Upper lobe of left lung (tissue), 6 donors: Measurements from ENCODE around the gene NFATC3. TPM values are rescaled to one million over a fixed set of nuclear protein-coding genes. Genes with fewer than 3 reads are reported as not detected.

Experiments used
- ATAC-seq, 2 donors: fragments of 200-7000 bp; cut with Tn5 transposase; one replicate each; pipeline ENCODE4 v1.9.1; 2022; ENCODE audit warnings: mild to moderate bottlenecking in 2 of 2, moderate library complexity in 2 of 2; ENCODE audit not compliant: low FRiP score in 2 of 2
- DNase-seq, 2 donors: peaks; one replicate each; pipeline ENCODE4 v3.0.0-alpha.2; 2019 to 2020
- H3K27ac ChIP-seq, 4 donors: fragments of 200-600 bp; sonication (generic); one replicate each; pipeline ENCODE4 v1.5.1; 2016 to 2019
- H3K27me3 ChIP-seq, 4 donors: fragments of 200-600 bp; sonication (generic); one replicate each; pipeline ENCODE4 v1.5.1; 2017 to 2019
- H3K36me3 ChIP-seq, 4 donors: fragments of 200-600 bp; sonication (generic); one replicate each; pipeline ENCODE4 v1.5.1; 2016 to 2019
- H3K4me1 ChIP-seq, 4 donors: fragments of 200-600 bp; sonication (generic); one replicate each; pipeline ENCODE4 v1.5.1; 2018 to 2019
- H3K4me3 ChIP-seq, 4 donors: fragments of 200-600 bp; sonication (generic); one replicate each; pipeline ENCODE4 v1.5.1; 2017 to 2019; ENCODE audit warnings: mild to moderate bottlenecking in 2 of 4, moderate library complexity in 1 of 4
- H3K9me3 ChIP-seq, 4 donors: fragments of 200-600 bp; sonication (generic); one replicate each; pipeline ENCODE4 v1.5.1; 2018 to 2019
- EP300 ChIP-seq, 4 donors: sonication (generic); formaldehyde crosslinking; IDR thresholded peaks; one replicate each; pipeline ENCODE4 v1.5.1; 2017; ENCODE audit warnings: antibody characterized with exemption in 4 of 4, control low read depth in 2 of 4
- POLR2A ChIP-seq, 4 donors: fragments of 450-650 bp; IDR thresholded peaks; one replicate each; pipeline ENCODE4 v1.5.1; 2016 to 2017; ENCODE audit warnings: antibody characterized with exemption in 4 of 4, mild to moderate bottlenecking in 2 of 4
- POLR2AphosphoS5 ChIP-seq, 2 donors: sonication (generic); formaldehyde crosslinking; IDR thresholded peaks; one replicate each; pipeline ENCODE4 v1.5.1; 2017; ENCODE audit warnings: antibody characterized with exemption in 2 of 2
- WGBS, 2 donors: methylation state at CpG; one replicate each; pipeline ENCODE4 v1.1.5; 2017 to 2018; 5-methylcytosine and 5-hydroxymethylcytosine counted together
- total RNA-seq, 6 donors: library from RNA; depleted of rRNA in 4 of 6; stranded (reverse); fragments of >200 nt in 4 of 6; gene quantifications; one replicate each; pipeline versions ENCODE4 v1.1.0 to v1.2.1, GENCODE V29; 2016 to 2021
- TF ChIP-seq, protein P1 (sequence below), 6 experiments: fragments of 450-650 bp in 4 of 6; fragments of 200-600 bp in 2 of 6; sonication (generic) in 2 of 6; IDR thresholded peaks; one replicate each; pipeline ENCODE4 v1.5.1; 2016 to 2019; ENCODE audit warnings: antibody characterized with exemption in 6 of 6
- donor health status: DM: no; HTN: no; CAD: no; lungs with moderate emphysema.
- donor health status: DM: no; HTN: yes; CAD: no; lungs with severe emphysema.

The NFATC3 gene
- total RNA-seq, 6 donors from 2014 or later, result 49.1 to 95.3 (median 68.0) TPM

DNA sequence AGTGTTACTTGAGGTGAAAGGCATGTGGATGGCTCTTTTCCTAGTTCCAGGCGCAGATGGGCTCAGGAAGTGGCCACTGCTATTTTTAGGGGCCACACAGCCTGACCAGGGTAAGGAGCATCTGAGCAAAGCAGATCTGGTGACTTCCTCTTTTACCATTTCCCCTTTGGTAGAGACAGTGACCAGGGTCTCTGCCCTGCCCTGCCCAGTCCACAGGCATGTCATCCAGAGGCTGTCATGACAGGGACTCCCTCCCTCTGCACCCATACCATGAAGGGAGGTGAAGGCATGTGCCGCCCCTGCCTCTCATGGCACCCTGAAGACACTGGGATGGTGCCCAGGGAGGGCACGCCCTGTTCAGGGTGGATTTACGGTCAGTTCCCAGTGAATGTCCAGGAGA, 162.2 kb downstream of the NFATC3 start:
- no peak for DNase-seq
- 77 to 91% methylated on average over 3 to 4 of the region's 4 CpGs for WGBS, 2 donors
- peak; percentile 27 to 55 for ATAC-seq

DNA sequence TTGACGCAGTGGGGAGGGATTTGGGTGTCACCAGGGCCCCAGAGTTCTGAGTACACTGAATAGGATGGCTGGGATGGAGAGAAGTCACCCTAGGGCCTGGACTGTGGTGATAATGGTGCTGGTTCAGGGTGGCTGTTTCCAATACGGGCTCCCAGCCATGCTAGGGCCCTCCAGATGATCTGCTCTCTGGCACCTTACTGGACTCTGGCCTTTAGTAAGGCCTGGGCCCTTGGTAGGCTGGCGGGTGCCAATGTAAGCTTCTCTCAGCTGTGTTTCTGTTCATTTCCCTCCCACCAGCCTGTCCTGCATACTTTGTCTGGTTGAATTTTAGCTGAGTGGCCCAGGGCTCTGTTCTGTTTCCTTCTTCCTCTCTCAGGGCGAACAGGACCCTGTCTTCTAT, 162.8 kb downstream of the NFATC3 start:
- TF ChIP-seq, protein P1, sequence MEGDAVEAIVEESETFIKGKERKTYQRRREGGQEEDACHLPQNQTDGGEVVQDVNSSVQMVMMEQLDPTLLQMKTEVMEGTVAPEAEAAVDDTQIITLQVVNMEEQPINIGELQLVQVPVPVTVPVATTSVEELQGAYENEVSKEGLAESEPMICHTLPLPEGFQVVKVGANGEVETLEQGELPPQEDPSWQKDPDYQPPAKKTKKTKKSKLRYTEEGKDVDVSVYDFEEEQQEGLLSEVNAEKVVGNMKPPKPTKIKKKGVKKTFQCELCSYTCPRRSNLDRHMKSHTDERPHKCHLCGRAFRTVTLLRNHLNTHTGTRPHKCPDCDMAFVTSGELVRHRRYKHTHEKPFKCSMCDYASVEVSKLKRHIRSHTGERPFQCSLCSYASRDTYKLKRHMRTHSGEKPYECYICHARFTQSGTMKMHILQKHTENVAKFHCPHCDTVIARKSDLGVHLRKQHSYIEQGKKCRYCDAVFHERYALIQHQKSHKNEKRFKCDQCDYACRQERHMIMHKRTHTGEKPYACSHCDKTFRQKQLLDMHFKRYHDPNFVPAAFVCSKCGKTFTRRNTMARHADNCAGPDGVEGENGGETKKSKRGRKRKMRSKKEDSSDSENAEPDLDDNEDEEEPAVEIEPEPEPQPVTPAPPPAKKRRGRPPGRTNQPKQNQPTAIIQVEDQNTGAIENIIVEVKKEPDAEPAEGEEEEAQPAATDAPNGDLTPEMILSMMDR (IDR thresholded peaks at IDR 0.05), result no peak
- TF ChIP-seq POLR2AphosphoS5 (IDR thresholded peaks at IDR 0.05) (no peak), EP300 (IDR thresholded peaks at IDR 0.05) (no peak), POLR2A (IDR thresholded peaks at IDR 0.05) (no peak)
- Histone ChIP-seq H3K27me3 (no peaks in the 10 kb centered on the region), H3K4me3 (peak overlapping the region in 2 of 4 donors; percentile 2 to 11), H3K4me1 (peaks cover 15 to 37% (median 24%) of the 10 kb centered on the region in 4 donors), H3K36me3 (peaks cover 1 to 37% (median 15%) of the 10 kb centered on the region in 4 donors), H3K9me3 (no peaks in the 10 kb centered on the region), H3K27ac (peak overlapping the region in 2 of 4 donors; percentile 44 to 88)
- WGBS, 2 donors, result 87 to 93% methylated on average over 4 of the region's 4 CpGs
- DNase-seq, result no peak
- no peak for ATAC-seq

More for the DNA sequence above, 162.2 kb downstream of the NFATC3 start:
- TF ChIP-seq, protein P1 (IDR thresholded peaks at IDR 0.05), result no peak
- TF ChIP-seq POLR2A (IDR thresholded peaks at IDR 0.05) (peak in 1 of 4 donors; percentile 31), EP300 (IDR thresholded peaks at IDR 0.05) (no peak), POLR2AphosphoS5 (IDR thresholded peaks at IDR 0.05) (peak in 1 of 2 donors; percentile 28)
- Histone ChIP-seq H3K27me3 (no peaks in the 10 kb centered on the region), H3K27ac (peak overlapping the region in 2 of 4 donors; percentile 44 to 88), H3K9me3 (no peaks in the 10 kb centered on the region), H3K36me3 (peaks cover 0 to 31% (median 13%) of the 10 kb centered on the region in 4 donors), H3K4me1 (peaks cover 15 to 37% (median 24%) of the 10 kb centered on the region in 4 donors), H3K4me3 (peak overlapping the region in 2 of 4 donors; percentile 2 to 11)

DNA sequence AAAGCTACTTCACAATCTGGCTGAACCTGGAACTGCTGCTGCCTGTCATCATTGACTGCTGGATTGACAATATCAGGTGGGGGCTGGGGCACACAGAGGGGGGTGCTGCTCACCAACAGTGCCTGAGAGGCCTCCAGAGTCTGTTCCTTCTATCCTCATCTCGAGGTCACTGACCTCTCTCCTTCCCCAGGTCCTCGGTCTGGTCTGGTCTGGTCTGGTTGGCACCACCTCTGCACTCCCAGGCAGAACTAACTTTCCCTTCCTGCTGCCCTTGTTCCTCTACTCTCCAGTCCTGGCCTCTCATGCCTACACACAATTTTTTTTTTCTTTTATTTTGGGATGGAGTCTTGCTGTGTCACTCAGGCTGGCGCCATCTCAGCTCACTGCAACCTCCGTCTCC, 164.2 kb downstream of the NFATC3 start:
- peaks cover 12 to 33% (median 21%) of the 10 kb centered on the region in 4 donors for H3K4me1 ChIP-seq
- H3K4me3 ChIP-seq, result no peak overlapping the region
- H3K27ac ChIP-seq, result peak overlapping the region in 1 of 4 donors; percentile 21
- peaks cover 3 to 51% (median 20%) of the 10 kb centered on the region in 4 donors for H3K36me3 ChIP-seq
- WGBS, 2 donors, result 85 to 93% methylated on average over 4 of the region's 4 CpGs
- TF ChIP-seq, protein P1 (IDR thresholded peaks at IDR 0.05), result no peak
- TF ChIP-seq EP300 (IDR thresholded peaks at IDR 0.05) (no peak), POLR2AphosphoS5 (IDR thresholded peaks at IDR 0.05) (no peak), POLR2A (IDR thresholded peaks at IDR 0.05) (no peak)
- H3K9me3 ChIP-seq, result no peaks in the 10 kb centered on the region
- DNase-seq, result no peak
- no peak for ATAC-seq
- H3K27me3 ChIP-seq, result no peaks in the 10 kb centered on the region

DNA sequence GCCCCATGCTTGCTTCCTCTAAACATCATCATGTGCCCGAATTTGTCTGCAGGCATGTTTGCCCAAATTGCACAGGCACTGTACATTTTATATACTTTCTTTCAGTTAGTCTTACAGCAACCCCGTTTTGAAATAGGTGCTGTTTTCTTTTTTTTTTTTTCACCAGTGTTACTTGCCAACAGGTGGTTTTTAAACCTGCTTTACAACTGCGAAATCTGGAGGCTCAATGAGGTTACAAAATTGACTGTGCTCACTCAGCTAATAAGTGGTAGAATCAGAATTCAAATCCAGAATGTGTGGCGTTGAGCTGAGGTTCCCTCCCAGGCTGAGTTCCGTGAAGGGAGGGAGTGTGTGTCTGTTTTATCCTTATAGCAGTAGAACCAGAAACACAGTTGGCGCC, 165.8 kb downstream of the NFATC3 start:
- DNase-seq (no peak), ATAC-seq (no peak)
- Histone ChIP-seq H3K9me3 (no peaks in the 10 kb centered on the region), H3K4me3 (no peak overlapping the region), H3K27ac (no peak overlapping the region), H3K27me3 (no peaks in the 10 kb centered on the region), H3K36me3 (peaks cover 8 to 67% (median 36%) of the 10 kb centered on the region in 4 donors), H3K4me1 (peaks cover 4 to 23% (median 14%) of the 10 kb centered on the region in 4 donors)
- TF ChIP-seq, protein P1 (IDR thresholded peaks at IDR 0.05), result no peak
- TF ChIP-seq POLR2AphosphoS5 (IDR thresholded peaks at IDR 0.05) (no peak), EP300 (IDR thresholded peaks at IDR 0.05) (no peak), POLR2A (IDR thresholded peaks at IDR 0.05) (no peak)
- WGBS, 2 donors, result 86 to 91% methylated on average over 6 of the region's 6 CpGs

DNA sequence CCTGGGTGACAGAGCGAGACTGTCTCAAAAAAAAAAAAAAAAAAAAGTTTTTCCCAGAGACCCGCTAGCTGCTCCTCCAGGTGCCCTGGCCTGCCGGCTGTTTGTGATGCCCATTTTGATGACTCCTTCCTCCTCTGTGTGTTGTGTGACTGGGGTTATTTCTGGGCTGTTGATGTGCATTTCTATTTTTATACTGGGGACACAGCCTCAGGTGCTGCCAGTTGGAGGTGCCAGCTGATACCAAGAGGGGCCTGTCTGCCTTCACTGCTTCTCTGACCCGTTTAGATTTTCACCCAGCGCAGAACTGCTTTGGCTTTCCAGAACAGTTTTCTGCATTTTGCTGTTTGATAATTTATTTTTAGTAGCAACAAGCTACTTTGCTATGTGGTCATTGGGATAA, 166.7 kb downstream of the NFATC3 start:
- WGBS, 2 donors, result 85% methylated on average over 5 of the region's 5 CpGs
- Histone ChIP-seq H3K36me3 (peaks cover 8 to 76% (median 37%) of the 10 kb centered on the region in 4 donors), H3K9me3 (no peaks in the 10 kb centered on the region), H3K4me1 (peaks cover 0 to 14% (median 5%) of the 10 kb centered on the region in 4 donors), H3K27ac (no peak overlapping the region), H3K27me3 (no peaks in the 10 kb centered on the region), H3K4me3 (no peak overlapping the region)
- no peak for ATAC-seq
- TF ChIP-seq POLR2A (IDR thresholded peaks at IDR 0.05), result no peak
- TF ChIP-seq POLR2AphosphoS5 (IDR thresholded peaks at IDR 0.05), result no peak
- no peak for TF ChIP-seq EP300 (IDR thresholded peaks at IDR 0.05)
- TF ChIP-seq, protein P1 (IDR thresholded peaks at IDR 0.05), result no peak
- DNase-seq, result no peak
